ENCODE results near the gene WDR86. TPM values are rescaled to one million over a fixed set of nuclear protein-coding genes. Genes with fewer than 3 reads are reported as not detected.

WDR86 gene
- total RNA-seq, 1 experiment from 2014 or later, result 8.1 TPM

DNA sequence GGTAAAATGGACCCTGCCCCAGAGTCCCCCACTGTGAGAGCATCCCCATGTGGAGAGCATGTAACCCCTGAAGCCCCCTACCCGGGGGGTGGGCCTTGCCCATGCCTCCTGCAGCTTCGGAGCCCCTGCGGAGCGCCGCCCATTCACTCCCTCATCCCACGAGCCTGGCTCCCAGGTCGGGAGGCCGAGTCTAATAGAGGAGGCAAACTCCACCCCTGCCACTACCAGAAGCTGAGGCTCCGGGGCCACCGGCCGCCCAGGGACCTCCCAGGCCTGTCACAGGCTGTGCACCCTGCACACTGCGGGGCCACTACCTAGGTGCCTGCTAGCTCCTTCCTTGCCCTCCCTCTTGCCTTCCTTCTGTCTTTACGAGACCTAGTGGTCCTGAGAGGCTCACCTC is 17.4 kb downstream of the WDR86 start:
- Histone ChIP-seq H3K4ac (ENCODE audit: low read depth, low read length) (no peak overlapping the region), H3K18ac (ENCODE audit: insufficient read length, low read depth, low read length) (no peak overlapping the region), H4K20me1 (ENCODE audit: control insufficient read depth, insufficient read depth, insufficient read length) (no peaks in the 10 kb centered on the region), H3K9me3 (ENCODE audit: control insufficient read depth, low read depth, low read length) (no peaks in the 10 kb centered on the region), H4K91ac (ENCODE audit: insufficient read length, low read depth, low read length) (no peak overlapping the region), H2BK15ac (ENCODE audit: low read depth, low read length) (no peak overlapping the region), H2BK5ac (ENCODE audit: insufficient read length, low read length) (no peak overlapping the region), H3T11ph (ENCODE audit: low read length) (no peak overlapping the region), H2BK20ac (ENCODE audit: low read depth, low read length, poor library complexity, severe bottlenecking) (no peak overlapping the region), H3K23ac (ENCODE audit: insufficient read length, low read depth, low read length) (no peak overlapping the region), H3K27me3 (ENCODE audit: insufficient read depth, low read length) (no peaks in the 10 kb centered on the region), H2AFZ (ENCODE audit: low read length) (no peak overlapping the region), H2AK5ac (ENCODE audit: insufficient read length, low read length) (no peak overlapping the region), H4K8ac (replicated peaks; ENCODE audit: insufficient read length, low read depth, low read length) (no peak overlapping the region), H3K4me1 (ENCODE audit: insufficient read depth, low read length) (no peaks in the 10 kb centered on the region), H3K23me2 (ENCODE audit: insufficient read length, low read depth, low read length, poor library complexity, severe bottlenecking) (no peaks in the 10 kb centered on the region), H3K56ac (ENCODE audit: insufficient read length, low read depth, low read length) (no peak overlapping the region), H2BK120ac (ENCODE audit: low read depth, low read length, poor library complexity, severe bottlenecking) (no peak overlapping the region), H3K27ac (ENCODE audit: insufficient read length, low read depth, low read length) (no peak overlapping the region), H2BK12ac (ENCODE audit: insufficient read length, low read depth, low read length) (no peak overlapping the region), H3K9ac (ENCODE audit: extremely low read depth, insufficient read length, low read length) (no peak overlapping the region), H4K5ac (ENCODE audit: insufficient read length, low read depth, low read length) (no peak overlapping the region), H3K79me1 (ENCODE audit: insufficient read depth, low read depth, low read length, poor library complexity, severe bottlenecking) (no peaks in the 10 kb centered on the region), H3K4me2 (ENCODE audit: insufficient read depth, insufficient read length, low read length) (no peak overlapping the region), H3K14ac (ENCODE audit: insufficient read depth, low read length) (no peak overlapping the region), H3K79me2 (ENCODE audit: insufficient read depth, low read length) (no peaks in the 10 kb centered on the region)
- Mint-ChIP-seq H3K9me3 (no peaks in the 10 kb centered on the region), H3K4me3 (no peak overlapping the region), H3K27ac (peak overlapping the region in 1 of 3 experiments; percentile 74; a peak in 1 of 7 replicates), H3K36me3 (ENCODE audit: insufficient read depth in 1 of 3, low read depth in 3 of 3) (peaks cover 0 to 2% (median 0%) of the 10 kb centered on the region in 3 experiments; a peak in 1 of 7 replicates), H3K27me3 (ENCODE audit: low read depth) (peaks cover 5% of the 10 kb centered on the region), H3K4me1 (peaks cover 6 to 40% of the 10 kb centered on the region in 2 experiments)
- TF ChIP-seq, protein P1, sequence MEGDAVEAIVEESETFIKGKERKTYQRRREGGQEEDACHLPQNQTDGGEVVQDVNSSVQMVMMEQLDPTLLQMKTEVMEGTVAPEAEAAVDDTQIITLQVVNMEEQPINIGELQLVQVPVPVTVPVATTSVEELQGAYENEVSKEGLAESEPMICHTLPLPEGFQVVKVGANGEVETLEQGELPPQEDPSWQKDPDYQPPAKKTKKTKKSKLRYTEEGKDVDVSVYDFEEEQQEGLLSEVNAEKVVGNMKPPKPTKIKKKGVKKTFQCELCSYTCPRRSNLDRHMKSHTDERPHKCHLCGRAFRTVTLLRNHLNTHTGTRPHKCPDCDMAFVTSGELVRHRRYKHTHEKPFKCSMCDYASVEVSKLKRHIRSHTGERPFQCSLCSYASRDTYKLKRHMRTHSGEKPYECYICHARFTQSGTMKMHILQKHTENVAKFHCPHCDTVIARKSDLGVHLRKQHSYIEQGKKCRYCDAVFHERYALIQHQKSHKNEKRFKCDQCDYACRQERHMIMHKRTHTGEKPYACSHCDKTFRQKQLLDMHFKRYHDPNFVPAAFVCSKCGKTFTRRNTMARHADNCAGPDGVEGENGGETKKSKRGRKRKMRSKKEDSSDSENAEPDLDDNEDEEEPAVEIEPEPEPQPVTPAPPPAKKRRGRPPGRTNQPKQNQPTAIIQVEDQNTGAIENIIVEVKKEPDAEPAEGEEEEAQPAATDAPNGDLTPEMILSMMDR (conservative IDR thresholded peaks at IDR 0.05), result no peak
- WGBS (ENCODE audit: extremely low coverage, insufficient read length, low lambda C conversion rate), result no CpG with 5 or more reads among the region's 13 CpGs
- no peak for DNase-seq
